ENCODE data around the gene NEMP1.
A peak's percentile ranks its signal among the peaks of the same experiment; 100 is the strongest.

NEMP1 gene, protein sequence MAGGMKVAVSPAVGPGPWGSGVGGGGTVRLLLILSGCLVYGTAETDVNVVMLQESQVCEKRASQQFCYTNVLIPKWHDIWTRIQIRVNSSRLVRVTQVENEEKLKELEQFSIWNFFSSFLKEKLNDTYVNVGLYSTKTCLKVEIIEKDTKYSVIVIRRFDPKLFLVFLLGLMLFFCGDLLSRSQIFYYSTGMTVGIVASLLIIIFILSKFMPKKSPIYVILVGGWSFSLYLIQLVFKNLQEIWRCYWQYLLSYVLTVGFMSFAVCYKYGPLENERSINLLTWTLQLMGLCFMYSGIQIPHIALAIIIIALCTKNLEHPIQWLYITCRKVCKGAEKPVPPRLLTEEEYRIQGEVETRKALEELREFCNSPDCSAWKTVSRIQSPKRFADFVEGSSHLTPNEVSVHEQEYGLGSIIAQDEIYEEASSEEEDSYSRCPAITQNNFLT

DNA sequence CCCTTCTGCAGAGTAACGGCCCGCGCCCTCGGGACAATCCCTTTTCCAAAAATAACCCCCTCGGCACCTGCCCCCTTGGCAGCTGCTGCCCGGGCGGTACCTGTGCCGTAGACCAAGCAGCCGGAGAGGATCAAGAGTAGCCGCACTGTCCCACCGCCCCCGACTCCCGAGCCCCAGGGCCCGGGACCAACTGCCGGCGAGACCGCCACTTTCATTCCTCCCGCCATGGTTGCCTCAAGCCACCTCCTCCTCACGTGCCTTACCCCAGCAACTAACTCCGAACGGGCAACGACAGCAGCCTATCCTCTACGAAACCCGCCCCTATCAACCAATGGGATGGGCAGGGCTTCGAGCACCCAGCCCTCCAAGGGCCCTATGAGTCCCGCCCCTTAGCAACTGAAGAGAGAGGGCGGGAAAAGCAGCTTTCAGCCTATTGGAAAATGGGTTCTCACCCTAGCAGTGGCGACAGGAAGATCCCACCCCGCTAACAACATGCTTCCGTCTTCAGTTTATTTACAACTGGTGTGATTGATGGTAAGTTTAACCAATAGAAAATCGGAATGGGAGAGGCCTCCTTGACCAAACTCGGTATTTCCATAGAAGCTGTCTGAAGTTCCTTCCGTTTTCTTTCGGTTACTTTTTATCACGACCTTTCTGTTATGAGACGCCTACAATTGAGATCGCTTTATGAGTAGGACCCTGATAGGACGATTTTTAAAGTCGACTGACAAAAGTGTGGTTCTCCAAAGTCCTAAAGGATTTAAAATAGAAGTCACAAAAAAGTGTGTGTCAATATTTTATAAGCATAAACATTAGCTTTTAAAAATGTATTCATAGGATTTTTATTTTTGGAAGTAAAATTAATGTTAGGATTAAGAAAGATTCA is at the start of gene NEMP1:
NEMP1 (minus strand) TSS at position 273 of the 886 bp plus-strand sequence; CDS start at position 227, 46 bp downstream.
- peak; percentile 27; the same call in 1 of the 2 replicates for TF ChIP-seq CREB1 (IDR thresholded peaks at IDR 0.05; ENCODE audit: low read depth)
- TF ChIP-seq, protein P1, sequence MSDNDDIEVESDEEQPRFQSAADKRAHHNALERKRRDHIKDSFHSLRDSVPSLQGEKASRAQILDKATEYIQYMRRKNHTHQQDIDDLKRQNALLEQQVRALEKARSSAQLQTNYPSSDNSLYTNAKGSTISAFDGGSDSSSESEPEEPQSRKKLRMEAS (IDR thresholded peaks at IDR 0.05) = peak; percentile 96
- TF ChIP-seq, protein P2, sequence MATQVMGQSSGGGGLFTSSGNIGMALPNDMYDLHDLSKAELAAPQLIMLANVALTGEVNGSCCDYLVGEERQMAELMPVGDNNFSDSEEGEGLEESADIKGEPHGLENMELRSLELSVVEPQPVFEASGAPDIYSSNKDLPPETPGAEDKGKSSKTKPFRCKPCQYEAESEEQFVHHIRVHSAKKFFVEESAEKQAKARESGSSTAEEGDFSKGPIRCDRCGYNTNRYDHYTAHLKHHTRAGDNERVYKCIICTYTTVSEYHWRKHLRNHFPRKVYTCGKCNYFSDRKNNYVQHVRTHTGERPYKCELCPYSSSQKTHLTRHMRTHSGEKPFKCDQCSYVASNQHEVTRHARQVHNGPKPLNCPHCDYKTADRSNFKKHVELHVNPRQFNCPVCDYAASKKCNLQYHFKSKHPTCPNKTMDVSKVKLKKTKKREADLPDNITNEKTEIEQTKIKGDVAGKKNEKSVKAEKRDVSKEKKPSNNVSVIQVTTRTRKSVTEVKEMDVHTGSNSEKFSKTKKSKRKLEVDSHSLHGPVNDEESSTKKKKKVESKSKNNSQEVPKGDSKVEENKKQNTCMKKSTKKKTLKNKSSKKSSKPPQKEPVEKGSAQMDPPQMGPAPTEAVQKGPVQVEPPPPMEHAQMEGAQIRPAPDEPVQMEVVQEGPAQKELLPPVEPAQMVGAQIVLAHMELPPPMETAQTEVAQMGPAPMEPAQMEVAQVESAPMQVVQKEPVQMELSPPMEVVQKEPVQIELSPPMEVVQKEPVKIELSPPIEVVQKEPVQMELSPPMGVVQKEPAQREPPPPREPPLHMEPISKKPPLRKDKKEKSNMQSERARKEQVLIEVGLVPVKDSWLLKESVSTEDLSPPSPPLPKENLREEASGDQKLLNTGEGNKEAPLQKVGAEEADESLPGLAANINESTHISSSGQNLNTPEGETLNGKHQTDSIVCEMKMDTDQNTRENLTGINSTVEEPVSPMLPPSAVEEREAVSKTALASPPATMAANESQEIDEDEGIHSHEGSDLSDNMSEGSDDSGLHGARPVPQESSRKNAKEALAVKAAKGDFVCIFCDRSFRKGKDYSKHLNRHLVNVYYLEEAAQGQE (IDR thresholded peaks at IDR 0.05; ENCODE audit: low read depth) = no peak
- peak; percentile 91 for TF ChIP-seq TAF1 (IDR thresholded peaks at IDR 0.05; ENCODE audit: low read depth)
- TF ChIP-seq RAD21 (IDR thresholded peaks at IDR 0.05; ENCODE audit: low read depth) = no peak
- peak; percentile 92 for TF ChIP-seq YY1 (IDR thresholded peaks at IDR 0.05; ENCODE audit: low read depth)
- no peak for TF ChIP-seq NFIC (IDR thresholded peaks at IDR 0.05)
- no peak for TF ChIP-seq ZBTB7A (IDR thresholded peaks at IDR 0.05; ENCODE audit: low read depth)
- no peak for TF ChIP-seq EP300 (IDR thresholded peaks at IDR 0.05; ENCODE audit: borderline replicate concordance)
- TF ChIP-seq EGR1 (IDR thresholded peaks at IDR 0.05) = no peak; the same call in 1 of the 2 replicates
- peak; percentile 79 for TF ChIP-seq FOXM1 (IDR thresholded peaks at IDR 0.05; ENCODE audit: borderline replicate concordance, low read depth)
- TF ChIP-seq TCF12 (IDR thresholded peaks at IDR 0.05; ENCODE audit: low read depth) = no peak
- no peak for TF ChIP-seq CEBPB (IDR thresholded peaks at IDR 0.05)
- no peak for TF ChIP-seq TEAD4 (IDR thresholded peaks at IDR 0.05)
- TF ChIP-seq, protein P3, sequence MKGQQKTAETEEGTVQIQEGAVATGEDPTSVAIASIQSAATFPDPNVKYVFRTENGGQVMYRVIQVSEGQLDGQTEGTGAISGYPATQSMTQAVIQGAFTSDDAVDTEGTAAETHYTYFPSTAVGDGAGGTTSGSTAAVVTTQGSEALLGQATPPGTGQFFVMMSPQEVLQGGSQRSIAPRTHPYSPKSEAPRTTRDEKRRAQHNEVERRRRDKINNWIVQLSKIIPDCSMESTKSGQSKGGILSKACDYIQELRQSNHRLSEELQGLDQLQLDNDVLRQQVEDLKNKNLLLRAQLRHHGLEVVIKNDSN (IDR thresholded peaks at IDR 0.05) = peak; percentile 97

DNA sequence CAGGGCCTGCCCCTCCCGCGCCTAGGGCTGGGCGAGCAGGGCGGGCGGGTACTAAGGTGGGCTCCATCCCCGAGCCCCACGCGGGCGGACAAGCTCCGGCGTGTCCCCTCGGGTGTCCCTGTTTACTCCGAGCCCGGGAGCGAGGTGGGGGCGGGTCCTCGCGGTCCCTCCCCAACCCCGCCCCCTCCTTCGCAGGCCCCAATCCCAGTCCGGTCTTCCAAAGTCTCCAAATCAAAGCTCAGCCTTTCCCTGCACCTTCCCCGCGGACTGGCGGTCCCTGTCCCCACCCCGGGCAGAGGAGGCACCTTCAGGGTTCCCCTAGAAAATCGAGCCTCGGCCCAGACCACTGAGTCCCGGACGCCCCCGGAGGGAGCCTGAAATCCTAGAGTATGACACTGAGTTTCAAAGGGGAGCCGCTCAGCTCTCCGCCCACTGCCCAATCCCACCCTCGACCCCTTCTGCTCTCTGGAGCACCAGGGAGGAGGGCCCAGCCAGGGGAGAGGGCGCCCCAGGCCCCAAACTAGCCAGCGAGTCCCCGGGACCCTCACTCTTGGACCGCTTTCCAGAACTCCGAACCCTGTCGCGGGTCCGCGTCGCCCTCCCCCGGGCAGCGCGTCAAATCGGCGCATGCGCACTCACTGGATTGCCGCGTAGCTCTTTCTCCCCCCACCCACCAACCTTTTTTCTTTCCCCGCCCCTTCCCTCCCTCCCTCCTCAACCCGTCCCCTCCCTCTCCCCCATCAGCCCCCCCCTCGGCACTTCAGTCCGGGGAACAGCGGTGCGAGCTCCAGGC is 49.3 kb upstream of the NEMP1 start, which contains the start of gene LRP1:
LRP1 (plus strand) TSS at position 758 of the 793 bp plus-strand sequence. CDS start 482 bp downstream, outside the sequence.
- TF ChIP-seq TEAD4 (IDR thresholded peaks at IDR 0.05) (peak; percentile 33; the same call in 1 of the 2 replicates), CEBPB (IDR thresholded peaks at IDR 0.05) (no peak), EGR1 (IDR thresholded peaks at IDR 0.05) (peak; percentile 32; the same call in 1 of the 2 replicates), TCF12 (IDR thresholded peaks at IDR 0.05; ENCODE audit: low read depth) (no peak), YY1 (IDR thresholded peaks at IDR 0.05; ENCODE audit: low read depth) (no peak), TAF1 (IDR thresholded peaks at IDR 0.05; ENCODE audit: low read depth) (peak; percentile 34; the same call in 1 of the 2 replicates), ZBTB7A (IDR thresholded peaks at IDR 0.05; ENCODE audit: low read depth) (peak; percentile 94; the same call in 1 of the 2 replicates)
- TF ChIP-seq, protein P1 (IDR thresholded peaks at IDR 0.05) = peak; percentile 37; the same call in 1 of the 2 replicates

DNA sequence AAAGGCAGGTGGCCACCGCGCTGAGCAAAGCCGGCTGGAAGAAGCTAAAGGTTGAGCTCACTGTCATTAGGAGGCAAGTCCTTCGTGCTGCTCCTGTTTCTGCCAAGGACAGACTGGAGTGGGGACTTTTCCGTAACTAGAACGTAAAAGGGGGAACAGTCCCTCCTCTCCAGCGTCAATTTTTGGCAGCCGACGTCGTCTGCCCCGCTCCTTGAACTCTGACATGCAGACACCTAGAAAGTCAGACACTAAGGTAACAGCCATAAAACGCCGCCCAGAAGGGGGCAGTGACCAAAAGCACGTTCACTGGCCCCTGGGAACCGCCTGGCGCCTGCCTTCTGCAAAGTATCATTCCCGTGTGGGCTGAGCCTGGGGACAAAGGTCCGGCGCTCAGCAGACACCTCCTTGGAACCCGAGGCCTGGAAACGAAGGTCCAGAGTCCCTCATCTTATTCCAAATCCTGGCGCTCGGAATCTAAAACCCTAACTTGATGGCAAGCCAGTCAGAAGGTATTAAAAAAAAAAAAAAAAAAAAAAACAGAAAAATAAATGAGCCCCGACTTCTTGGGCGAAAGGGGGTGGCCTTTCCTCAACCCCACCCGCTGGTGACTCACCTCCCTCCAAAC is 48.6 kb upstream of the NEMP1 start:
- TF ChIP-seq TAF1 (IDR thresholded peaks at IDR 0.05; ENCODE audit: low read depth) = no peak; the same call in 1 of the 2 replicates
- TF ChIP-seq, protein P1 (IDR thresholded peaks at IDR 0.05) = peak; percentile 74; the same call in 1 of the 2 replicates
- peak; percentile 27; the same call in 1 of the 2 replicates for TF ChIP-seq RAD21 (IDR thresholded peaks at IDR 0.05; ENCODE audit: low read depth)
- no peak for TF ChIP-seq FOXM1 (IDR thresholded peaks at IDR 0.05; ENCODE audit: borderline replicate concordance, low read depth)

DNA sequence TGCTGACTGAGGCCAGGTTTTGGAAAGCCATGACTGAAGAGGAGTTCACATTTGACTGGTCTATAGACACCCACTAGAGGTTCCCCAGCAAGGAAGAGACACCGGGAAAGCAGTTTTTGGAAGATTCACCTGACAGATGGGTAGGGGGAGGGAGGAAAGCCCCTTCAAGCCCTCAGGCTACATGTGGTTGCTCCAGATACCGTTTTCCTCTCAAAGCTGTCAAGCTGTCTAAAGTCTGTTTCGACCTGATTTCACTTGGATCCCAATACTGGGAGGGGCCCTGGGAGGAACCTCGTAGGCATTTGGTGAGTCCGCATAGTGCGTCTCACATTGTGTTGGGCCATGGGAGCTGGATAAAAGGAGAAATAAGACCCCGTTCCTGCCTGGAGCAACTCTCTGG is 48.0 kb upstream of the NEMP1 start:
- TF ChIP-seq RAD21 (IDR thresholded peaks at IDR 0.05; ENCODE audit: low read depth) = no peak
- TF ChIP-seq, protein P3 (IDR thresholded peaks at IDR 0.05) = no peak
- TF ChIP-seq TCF12 (IDR thresholded peaks at IDR 0.05; ENCODE audit: low read depth) = no peak
- no peak for TF ChIP-seq CREB1 (IDR thresholded peaks at IDR 0.05; ENCODE audit: low read depth)
- TF ChIP-seq ZBTB7A (IDR thresholded peaks at IDR 0.05; ENCODE audit: low read depth) = no peak
- TF ChIP-seq CEBPB (IDR thresholded peaks at IDR 0.05) = no peak

DNA sequence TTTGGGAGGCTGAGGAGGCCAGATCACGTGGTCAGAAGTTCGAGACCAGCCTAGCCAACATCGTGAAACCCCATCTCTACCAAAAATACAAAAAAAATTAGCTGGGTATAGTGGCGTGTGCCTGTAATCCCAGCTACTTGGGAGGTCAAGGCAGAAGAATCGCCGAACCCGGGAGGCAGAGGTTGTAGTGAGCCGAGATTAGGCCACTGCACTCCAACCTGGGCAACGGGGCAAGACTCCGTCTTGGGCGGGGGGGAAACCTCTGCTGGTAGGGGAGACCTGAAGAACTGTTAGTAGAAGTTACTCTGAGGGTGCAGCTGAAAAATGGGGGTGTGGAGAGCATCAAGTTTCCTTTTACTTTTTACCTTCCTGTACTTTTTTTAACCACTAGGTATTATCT is 47.5 kb upstream of the NEMP1 start:
- TF ChIP-seq NFIC (IDR thresholded peaks at IDR 0.05) = no peak
- TF ChIP-seq, protein P3 (IDR thresholded peaks at IDR 0.05) = no peak
- no peak for TF ChIP-seq TCF12 (IDR thresholded peaks at IDR 0.05; ENCODE audit: low read depth)
- TF ChIP-seq TEAD4 (IDR thresholded peaks at IDR 0.05) = no peak
- no peak for TF ChIP-seq FOXM1 (IDR thresholded peaks at IDR 0.05; ENCODE audit: borderline replicate concordance, low read depth)
- TF ChIP-seq YY1 (IDR thresholded peaks at IDR 0.05; ENCODE audit: low read depth) = no peak
- no peak for TF ChIP-seq EP300 (IDR thresholded peaks at IDR 0.05; ENCODE audit: borderline replicate concordance)
- no peak for TF ChIP-seq EGR1 (IDR thresholded peaks at IDR 0.05)
- TF ChIP-seq CREB1 (IDR thresholded peaks at IDR 0.05; ENCODE audit: low read depth) = no peak
- no peak for TF ChIP-seq TAF1 (IDR thresholded peaks at IDR 0.05; ENCODE audit: low read depth)
- no peak for TF ChIP-seq RAD21 (IDR thresholded peaks at IDR 0.05; ENCODE audit: low read depth)
- TF ChIP-seq, protein P2 (IDR thresholded peaks at IDR 0.05; ENCODE audit: low read depth) = no peak
- TF ChIP-seq, protein P1 (IDR thresholded peaks at IDR 0.05) = no peak

All from Ishikawa (cell line).